Gastrocnemius medialis (tissue), 4 donors: ENCODE results near the gene SSU72.

ENCODE experiments used
- CTCF ChIP-seq, 5 experiments: fragments of 450-650 bp in 3 of 5; fragments of 200-600 bp in 2 of 5; sonication (generic) in 2 of 5; IDR thresholded peaks in 4 of 5; conservative IDR thresholded peaks in 1 of 5; 1 replicate in 4 of 5; 2 replicates in 1 of 5; pipeline ENCODE4 v1.5.1; 2016 to 2019; ENCODE audit warnings: antibody characterized with exemption in 5 of 5, mild to moderate bottlenecking in 3 of 5, moderate library complexity in 3 of 5
- POLR2A ChIP-seq, 2 donors: fragments of 450-650 bp; IDR thresholded peaks; one replicate each; pipeline ENCODE4 v1.6.1; 2017; ENCODE audit warnings: antibody characterized with exemption in 2 of 2, mild to moderate bottlenecking in 2 of 2, moderate library complexity in 2 of 2

- TF ChIP-seq POLR2A (IDR thresholded peaks at IDR 0.05) (no peak), CTCF (IDR thresholded peaks at IDR 0.05 in 4 of 5, conservative IDR thresholded peaks at IDR 0.05 in 1 of 5) (no peak)
These were observed 28.4 kb upstream of the SSU72 start for GRCh38 chr1:1602968-1603506.
